ENCODE data around the gene CBFA2T3.

CBFA2T3 gene

GRCh38 chr16:88979353-88980015 lies 2.5 kb upstream of the CBFA2T3 start:
- H2AFZ ChIP-seq (ENCODE audit: low read depth, low read length): no peak overlapping the region
- H3K27me3 ChIP-seq (ENCODE audit: insufficient read depth, low read length, poor library complexity): no peaks in the 10 kb centered on the region
- H3K4me1 ChIP-seq (ENCODE audit: insufficient read depth, low read length): peaks cover 18% of the 10 kb centered on the region
- no peaks in the 10 kb centered on the region for H3K79me2 ChIP-seq (ENCODE audit: insufficient read depth, low read length)
- DNase-seq: no peak
- no peak overlapping the region for H3K27ac ChIP-seq (ENCODE audit: low read length)
- H3K9me3 ChIP-seq (ENCODE audit: insufficient read depth, low read length, severe bottlenecking): no peaks in the 10 kb centered on the region
- TF ChIP-seq EZH2 (IDR thresholded peaks at IDR 0.05; ENCODE audit: borderline replicate concordance, low read depth, low read length, severe bottlenecking): no peak
- no peak for TF ChIP-seq CTCF (IDR thresholded peaks at IDR 0.05; ENCODE audit: borderline replicate concordance, extremely low read depth, low read length, poor library complexity, severe bottlenecking)
- no peak overlapping the region for H3K9ac ChIP-seq (ENCODE audit: low read depth, low read length)
- H4K20me1 ChIP-seq (ENCODE audit: insufficient read depth, low read length): no peaks in the 10 kb centered on the region; the same call in 1 of the 2 replicates
- H3K36me3 ChIP-seq (ENCODE audit: insufficient read depth, low read length): no peaks in the 10 kb centered on the region
- H3K4me2 ChIP-seq (ENCODE audit: insufficient read depth, low read length): no peak overlapping the region
- ATAC-seq (ENCODE audit: insufficient read depth, low read depth): no peak
- H3K4me3 ChIP-seq (ENCODE audit: low read depth in 1 of 2, low read length in 2 of 2): no peak overlapping the region

- Histone ChIP-seq H3K4me2 (ENCODE audit: insufficient read depth, low read length) (no peak overlapping the region), H4K20me1 (ENCODE audit: insufficient read depth, low read length) (no peaks in the 10 kb centered on the region; the same call in 1 of the 2 replicates), H3K36me3 (ENCODE audit: insufficient read depth, low read length) (no peaks in the 10 kb centered on the region), H3K79me2 (ENCODE audit: insufficient read depth, low read length) (no peaks in the 10 kb centered on the region), H3K9me3 (ENCODE audit: insufficient read depth, low read length, severe bottlenecking) (no peaks in the 10 kb centered on the region), H3K4me3 (ENCODE audit: low read depth in 1 of 2, low read length in 2 of 2) (no peak overlapping the region), H3K27ac (ENCODE audit: low read length) (peak overlapping the region; percentile 63), H3K27me3 (ENCODE audit: insufficient read depth, low read length, poor library complexity) (no peaks in the 10 kb centered on the region), H2AFZ (ENCODE audit: low read depth, low read length) (no peak overlapping the region), H3K4me1 (ENCODE audit: insufficient read depth, low read length) (peaks cover 18% of the 10 kb centered on the region), H3K9ac (ENCODE audit: low read depth, low read length) (0 out of 2 replicates have a peak overlapping the region, but pooled peaks have one; percentile 26)
- TF ChIP-seq EZH2 (IDR thresholded peaks at IDR 0.05; ENCODE audit: borderline replicate concordance, low read depth, low read length, severe bottlenecking) (no peak), CTCF (IDR thresholded peaks at IDR 0.05; ENCODE audit: borderline replicate concordance, extremely low read depth, low read length, poor library complexity, severe bottlenecking) (no peak)
- peak; percentile 80 for ATAC-seq (ENCODE audit: insufficient read depth, low read depth)
- DNase-seq: peak; percentile 86
Observed at GRCh38 chr16:88978608-88979346, 1.8 kb upstream of the CBFA2T3 start.

GRCh38 chr16:88977812-88978607 lies 1.0 kb upstream of the CBFA2T3 start:
- no peaks in the 10 kb centered on the region for H3K27me3 ChIP-seq (ENCODE audit: insufficient read depth, low read length, poor library complexity)
- 0 out of 2 replicates have a peak overlapping the region, but pooled peaks have one; percentile 26 for H3K9ac ChIP-seq (ENCODE audit: low read depth, low read length)
- no peaks in the 10 kb centered on the region for H3K36me3 ChIP-seq (ENCODE audit: insufficient read depth, low read length)
- DNase-seq (no peak), ATAC-seq (ENCODE audit: insufficient read depth, low read depth) (no peak; the same call in 1 of the 3 replicates)
- no peaks in the 10 kb centered on the region; the same call in 1 of the 2 replicates for H4K20me1 ChIP-seq (ENCODE audit: insufficient read depth, low read length)
- H3K4me3 ChIP-seq (ENCODE audit: low read depth in 1 of 2, low read length in 2 of 2): no peak overlapping the region
- no peak overlapping the region; the same call in 1 of the 2 replicates for H3K4me2 ChIP-seq (ENCODE audit: insufficient read depth, low read length)
- peaks cover 18% of the 10 kb centered on the region for H3K4me1 ChIP-seq (ENCODE audit: insufficient read depth, low read length)
- H3K79me2 ChIP-seq (ENCODE audit: insufficient read depth, low read length): no peaks in the 10 kb centered on the region
- no peak overlapping the region for H2AFZ ChIP-seq (ENCODE audit: low read depth, low read length)
- peak overlapping the region; percentile 63 for H3K27ac ChIP-seq (ENCODE audit: low read length)
- TF ChIP-seq EZH2 (IDR thresholded peaks at IDR 0.05; ENCODE audit: borderline replicate concordance, low read depth, low read length, severe bottlenecking): no peak
- TF ChIP-seq CTCF (IDR thresholded peaks at IDR 0.05; ENCODE audit: borderline replicate concordance, extremely low read depth, low read length, poor library complexity, severe bottlenecking): no peak
- no peaks in the 10 kb centered on the region for H3K9me3 ChIP-seq (ENCODE audit: insufficient read depth, low read length, severe bottlenecking)

Measured in DND-41 (cell line).